Mesenchymal stem cell (in vitro differentiated cells and primary cell): ENCODE data around the gene DOCK2.

ENCODE experiments used
- DNase-seq: peaks from one replicate; pipeline ENCODE4 v3.0.0-alpha.2; 2013
- H2AFZ ChIP-seq: one replicate; pipeline ENCODE4 v1.6.1; 2013; ENCODE audit warnings: low read depth, mild to moderate bottlenecking, control low read depth, inconsistent platforms, low read length, moderate library complexity
- H2AK5ac ChIP-seq: 2 replicates; pipeline ENCODE4 v1.6.1; 2013; ENCODE audit warnings: low read length, moderate library complexity, mild to moderate bottlenecking, inconsistent platforms; ENCODE audit not compliant: severe bottlenecking
- H2BK120ac ChIP-seq: one replicate; pipeline ENCODE4 v1.6.1; 2013; ENCODE audit warnings: low read depth, mild to moderate bottlenecking, inconsistent platforms, low read length, moderate library complexity
- H2BK12ac ChIP-seq, 2 experiments: one replicate each; pipeline ENCODE4 v1.6.1; 2013; ENCODE audit warnings: inconsistent platforms in 2 of 2, low read length in 2 of 2, mild to moderate bottlenecking in 2 of 2, moderate library complexity in 2 of 2, control low read depth in 1 of 2
- H2BK15ac ChIP-seq: one replicate; pipeline ENCODE4 v1.6.1; 2013; ENCODE audit warnings: mild to moderate bottlenecking, low read depth, inconsistent platforms; ENCODE audit not compliant: poor library complexity, severe bottlenecking
- H2BK5ac ChIP-seq: 2 replicates; pipeline ENCODE4 v1.6.1; 2013; ENCODE audit warnings: low read depth, mild to moderate bottlenecking, low read length, control low read depth, inconsistent platforms; ENCODE audit not compliant: poor library complexity, severe bottlenecking
- H3K14ac ChIP-seq, 2 experiments: one replicate each; pipeline ENCODE4 v1.6.1; 2013; ENCODE audit warnings: inconsistent platforms in 2 of 2, low read length in 2 of 2, control low read depth in 1 of 2, mild to moderate bottlenecking in 1 of 2, moderate library complexity in 1 of 2
- H3K18ac ChIP-seq, 2 experiments: one replicate each; pipeline ENCODE4 v1.6.1; 2013; ENCODE audit warnings: inconsistent platforms in 2 of 2, low read length in 2 of 2, control low read depth in 1 of 2, low read depth in 1 of 2, mild to moderate bottlenecking in 1 of 2
- H3K23ac ChIP-seq, 2 experiments: one replicate each; pipeline ENCODE4 v1.6.1; 2013; ENCODE audit warnings: inconsistent platforms in 2 of 2, low read length in 2 of 2, mild to moderate bottlenecking in 2 of 2, moderate library complexity in 2 of 2, control low read depth in 1 of 2
- H3K27ac ChIP-seq: 2 replicates; pipeline ENCODE4 v1.5.1; 2013; ENCODE audit warnings: mild to moderate bottlenecking, moderate library complexity, low read length, control low read depth, inconsistent platforms; ENCODE audit not compliant: poor library complexity, severe bottlenecking
- H3K27me3 ChIP-seq, 2 experiments: 2 replicates each; pipeline versions ENCODE4 v1.6.1 to v1.7.0; 2013; ENCODE audit warnings: low read length in 2 of 2, mild to moderate bottlenecking in 2 of 2, moderate library complexity in 2 of 2, control low read depth in 1 of 2, inconsistent platforms in 1 of 2; ENCODE audit not compliant: control insufficient read depth in 1 of 2, insufficient read depth in 1 of 2
- H3K36me3 ChIP-seq, 2 experiments: 2 replicates each; pipeline versions ENCODE4 v1.6.1 to v1.7.0; 2013; ENCODE audit warnings: low read length in 2 of 2, control low read depth in 1 of 2, inconsistent platforms in 1 of 2, low read depth in 1 of 2, mild to moderate bottlenecking in 1 of 2; ENCODE audit not compliant: insufficient read depth in 2 of 2, control insufficient read depth in 1 of 2
- H3K4ac ChIP-seq, 2 experiments: one replicate each; pipeline ENCODE4 v1.6.1; 2013; ENCODE audit warnings: inconsistent platforms in 2 of 2, low read length in 2 of 2, mild to moderate bottlenecking in 2 of 2, moderate library complexity in 2 of 2, control low read depth in 1 of 2, low read depth in 1 of 2
- H3K4me1 ChIP-seq: 2 replicates; pipeline ENCODE4 v1.6.1; 2013; ENCODE audit warnings: low read depth, low read length, control low read depth; ENCODE audit not compliant: control insufficient read depth, insufficient read depth
- H3K4me2 ChIP-seq: 2 replicates; pipeline ENCODE4 v1.6.1; 2013; ENCODE audit warnings: low read length, mild to moderate bottlenecking, inconsistent platforms; ENCODE audit not compliant: poor library complexity, severe bottlenecking
- H3K4me3 ChIP-seq, 2 experiments: 2 replicates each; pipeline versions ENCODE4 v1.5.1 to v1.7.0; 2013; ENCODE audit warnings: low read length in 2 of 2, mild to moderate bottlenecking in 2 of 2, control low read depth in 1 of 2, low read depth in 1 of 2; ENCODE audit not compliant: insufficient read depth in 1 of 2
- H3K79me1 ChIP-seq: replicated peaks from 2 replicates; pipeline ENCODE4 v1.6.1; 2013; ENCODE audit warnings: mild to moderate bottlenecking, control low read depth, low read length, inconsistent platforms; ENCODE audit not compliant: poor library complexity, severe bottlenecking
- H3K9ac ChIP-seq: 2 replicates; pipeline ENCODE4 v1.7.0; 2013; ENCODE audit warnings: mild to moderate bottlenecking, low read length, moderate library complexity
- H3K9me3 ChIP-seq: 2 replicates; pipeline ENCODE4 v1.7.0; 2013; ENCODE audit warnings: mild to moderate bottlenecking, low read length; ENCODE audit not compliant: control insufficient read depth
- H4K8ac ChIP-seq: one replicate; pipeline ENCODE4 v1.6.1; 2013; ENCODE audit warnings: inconsistent platforms, mild to moderate bottlenecking, low read length, moderate library complexity
- H4K91ac ChIP-seq: one replicate; pipeline ENCODE4 v1.6.1; 2013; ENCODE audit warnings: mild to moderate bottlenecking, low read length, inconsistent platforms
- WGBS: methylation state at CpG from one replicate; pipeline ENCODE4 v1.1.7; 2013; ENCODE audit warnings: mixed read lengths; 5-methylcytosine and 5-hydroxymethylcytosine counted together

DOCK2 gene

DNA sequence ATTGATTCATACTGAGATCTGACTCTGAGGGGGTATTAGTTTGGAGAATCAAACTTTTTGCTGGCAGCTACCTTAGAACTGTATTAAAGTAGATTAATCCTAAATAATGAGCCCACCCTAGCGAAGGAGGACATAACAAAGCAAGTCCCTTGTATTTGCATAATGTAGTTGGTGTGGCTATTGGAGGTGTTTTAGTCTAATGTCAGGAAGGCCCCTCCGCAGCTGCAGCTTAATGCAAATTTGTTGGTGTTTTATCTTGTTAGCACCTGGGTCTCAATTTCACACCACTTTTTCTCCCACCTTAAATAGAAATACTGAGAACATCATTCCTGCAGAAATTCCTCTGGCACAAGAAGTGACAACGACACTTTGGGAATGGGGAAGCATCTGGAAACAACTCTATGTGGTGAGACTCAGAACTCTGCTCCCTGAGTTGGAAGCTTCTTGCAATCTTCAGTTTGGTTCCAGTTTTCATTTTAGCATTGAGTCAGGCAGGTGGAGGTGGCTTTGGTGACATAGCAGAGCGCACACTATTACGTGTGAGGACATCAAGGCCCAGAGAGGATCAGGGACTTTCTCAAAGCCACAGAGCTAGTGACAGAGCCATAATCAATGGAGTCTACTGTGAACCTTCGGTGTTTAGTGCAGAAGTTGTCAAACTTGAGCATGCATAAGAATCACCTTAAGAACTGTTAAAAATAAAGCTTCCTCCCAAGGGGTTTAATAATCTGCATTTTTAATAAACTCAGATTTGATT is 33.9 kb downstream of the DOCK2 start:
- H3K9ac ChIP-seq = no peak overlapping the region
- H3K4me1 ChIP-seq = peaks cover 5% of the 10 kb centered on the region
- H3K23ac ChIP-seq = no peak overlapping the region
- no peaks in the 10 kb centered on the region for H3K9me3 ChIP-seq
- DNase-seq = no peak
- no peak overlapping the region for H3K18ac ChIP-seq
- no peak overlapping the region for H2BK12ac ChIP-seq
- 85% methylated on average over 5 of the region's 6 CpGs for WGBS
- no peak overlapping the region for H2BK15ac ChIP-seq
- H3K4me2 ChIP-seq = no peak overlapping the region
- no peak overlapping the region for H3K4ac ChIP-seq
- no peak overlapping the region for H2BK5ac ChIP-seq
- no peaks in the 10 kb centered on the region for H3K36me3 ChIP-seq
- H4K91ac ChIP-seq = no peak overlapping the region
- H4K8ac ChIP-seq = no peak overlapping the region
- no peak overlapping the region for H3K14ac ChIP-seq
- H2BK120ac ChIP-seq = no peak overlapping the region
- H3K27me3 ChIP-seq = no peaks in the 10 kb centered on the region
- no peaks in the 10 kb centered on the region for H3K79me1 ChIP-seq
- H3K27ac ChIP-seq = no peak overlapping the region
- no peak overlapping the region for H2AK5ac ChIP-seq
- no peak overlapping the region for H2AFZ ChIP-seq
- H3K4me3 ChIP-seq = no peak overlapping the region

DNA sequence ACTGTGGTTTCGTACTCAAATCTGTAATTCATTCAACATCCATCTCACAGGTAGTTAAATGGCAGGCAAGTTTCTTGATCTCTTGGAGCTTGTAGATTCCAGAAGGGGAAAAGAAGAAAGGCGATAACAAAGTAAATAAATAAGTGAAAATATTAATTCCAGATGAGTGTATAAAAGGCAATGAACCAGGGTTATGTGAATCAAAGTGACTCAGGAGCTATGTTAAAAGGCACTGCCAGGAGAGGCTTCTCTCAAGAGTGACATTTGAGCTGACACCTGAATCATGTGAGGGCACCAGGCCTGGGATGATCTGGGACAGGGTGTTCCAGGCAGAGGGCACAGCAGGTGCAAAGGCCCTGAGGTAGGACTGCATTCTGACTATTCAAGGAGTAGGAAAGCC is 45.0 kb downstream of the DOCK2 start:
- Histone ChIP-seq H3K4me1 (peaks cover 5% of the 10 kb centered on the region), H2BK120ac (no peak overlapping the region), H2BK5ac (no peak overlapping the region), H4K8ac (no peak overlapping the region), H3K14ac (no peak overlapping the region), H3K4me2 (no peak overlapping the region), H4K91ac (no peak overlapping the region), H3K9me3 (no peaks in the 10 kb centered on the region), H3K27me3 (no peaks in the 10 kb centered on the region), H3K4me3 (no peak overlapping the region), H3K79me1 (no peaks in the 10 kb centered on the region), H3K23ac (no peak overlapping the region), H3K9ac (no peak overlapping the region), H2BK15ac (no peak overlapping the region), H3K36me3 (no peaks in the 10 kb centered on the region), H3K18ac (no peak overlapping the region), H3K4ac (no peak overlapping the region), H3K27ac (no peak overlapping the region), H2AFZ (no peak overlapping the region), H2BK12ac (no peak overlapping the region), H2AK5ac (no peak overlapping the region)
- DNase-seq = no peak
- 98% methylated on average over 1 of the region's 2 CpGs for WGBS

DNA sequence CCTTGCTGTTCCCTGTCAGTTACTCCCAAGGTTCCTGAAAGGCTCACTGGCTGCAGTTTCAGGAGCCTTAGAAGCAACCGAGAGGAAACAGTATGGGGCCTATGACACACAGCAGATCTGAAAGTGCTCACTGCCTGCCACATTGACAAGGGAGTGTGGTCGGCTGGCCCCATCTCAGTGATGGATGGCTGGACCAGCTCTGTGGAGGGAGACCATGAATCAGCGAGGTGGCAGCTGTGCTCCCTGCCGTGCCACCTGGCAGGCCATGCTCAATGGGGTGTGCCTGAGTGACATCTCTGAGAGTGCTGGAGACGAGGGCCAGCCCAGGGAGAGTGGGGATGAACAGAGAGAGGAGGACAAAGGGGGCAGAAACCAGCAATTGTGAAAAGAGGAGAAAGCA is 49.1 kb downstream of the DOCK2 start:
- Histone ChIP-seq H2AK5ac (no peak overlapping the region), H3K4ac (no peak overlapping the region), H2AFZ (no peak overlapping the region), H3K4me1 (peaks cover 5% of the 10 kb centered on the region), H2BK5ac (no peak overlapping the region), H4K8ac (no peak overlapping the region), H2BK120ac (no peak overlapping the region), H3K27me3 (no peaks in the 10 kb centered on the region), H3K36me3 (no peaks in the 10 kb centered on the region), H3K18ac (no peak overlapping the region), H3K14ac (no peak overlapping the region), H4K91ac (no peak overlapping the region), H3K9ac (no peak overlapping the region), H3K4me3 (no peak overlapping the region), H3K9me3 (no peaks in the 10 kb centered on the region), H2BK12ac (no peak overlapping the region), H3K79me1 (no peaks in the 10 kb centered on the region), H3K27ac (no peak overlapping the region), H3K4me2 (no peak overlapping the region), H2BK15ac (no peak overlapping the region), H3K23ac (no peak overlapping the region)
- WGBS = 37% methylated on average over 5 of the region's 5 CpGs
- no peak for DNase-seq

- Histone ChIP-seq H2BK120ac (no peak overlapping the region), H4K8ac (no peak overlapping the region), H3K4me1 (peaks cover 5% of the 10 kb centered on the region), H3K27ac (no peak overlapping the region), H3K14ac (no peak overlapping the region), H3K9me3 (no peaks in the 10 kb centered on the region), H3K27me3 (no peaks in the 10 kb centered on the region), H2BK5ac (no peak overlapping the region), H2BK12ac (no peak overlapping the region), H2AFZ (no peak overlapping the region), H3K23ac (no peak overlapping the region), H2AK5ac (no peak overlapping the region), H3K4me2 (no peak overlapping the region), H3K4me3 (no peak overlapping the region), H3K36me3 (no peaks in the 10 kb centered on the region), H3K4ac (no peak overlapping the region), H4K91ac (no peak overlapping the region), H3K9ac (no peak overlapping the region), H3K79me1 (no peaks in the 10 kb centered on the region), H2BK15ac (no peak overlapping the region), H3K18ac (no peak overlapping the region)
- WGBS = 55% methylated on average over 2 of the region's 3 CpGs
- no peak for DNase-seq
Observed at GRCh38 chr5:169688106-169688505, 51.0 kb downstream of the DOCK2 start.
